Measurements from ENCODE around the gene COL26A1.

GRCh38 chr7:101535351-101535751, 172.7 kb downstream of the COL26A1 start:
- TF ChIP-seq POLR2A (IDR thresholded peaks at IDR 0.05): no peak
- TF ChIP-seq CTCF (IDR thresholded peaks at IDR 0.05): no peak
